ENCODE results near the gene CCDC157. TPM values are rescaled to one million over a fixed set of nuclear protein-coding genes. Genes with fewer than 3 reads are reported as not detected.

The CCDC157 gene
- total RNA-seq, 1 experiment from 2014 or later, result 1.1 TPM

DNA sequence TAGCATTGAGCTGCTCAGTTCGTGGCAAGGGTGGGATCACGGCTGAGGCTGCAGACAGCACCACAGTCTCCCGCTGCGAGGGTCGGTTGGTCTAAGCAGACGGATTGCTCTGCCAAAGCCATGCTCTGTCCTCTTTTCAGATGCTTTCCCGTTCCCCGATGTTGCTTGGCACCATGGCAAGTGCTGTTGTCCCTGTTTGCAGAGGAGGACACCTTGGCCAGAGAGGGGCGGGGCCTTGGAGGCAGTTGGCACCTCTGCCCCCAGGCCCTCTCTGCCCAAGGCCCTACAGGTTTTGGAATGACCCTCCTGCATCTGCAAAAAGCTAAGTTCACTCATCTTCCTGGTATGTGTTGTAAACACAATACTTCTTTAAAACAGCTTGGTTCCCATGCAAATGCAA is 11.6 kb downstream of the CCDC157 start:
- BruUV-seq (replicated peaks), result no TSS peak

DNA sequence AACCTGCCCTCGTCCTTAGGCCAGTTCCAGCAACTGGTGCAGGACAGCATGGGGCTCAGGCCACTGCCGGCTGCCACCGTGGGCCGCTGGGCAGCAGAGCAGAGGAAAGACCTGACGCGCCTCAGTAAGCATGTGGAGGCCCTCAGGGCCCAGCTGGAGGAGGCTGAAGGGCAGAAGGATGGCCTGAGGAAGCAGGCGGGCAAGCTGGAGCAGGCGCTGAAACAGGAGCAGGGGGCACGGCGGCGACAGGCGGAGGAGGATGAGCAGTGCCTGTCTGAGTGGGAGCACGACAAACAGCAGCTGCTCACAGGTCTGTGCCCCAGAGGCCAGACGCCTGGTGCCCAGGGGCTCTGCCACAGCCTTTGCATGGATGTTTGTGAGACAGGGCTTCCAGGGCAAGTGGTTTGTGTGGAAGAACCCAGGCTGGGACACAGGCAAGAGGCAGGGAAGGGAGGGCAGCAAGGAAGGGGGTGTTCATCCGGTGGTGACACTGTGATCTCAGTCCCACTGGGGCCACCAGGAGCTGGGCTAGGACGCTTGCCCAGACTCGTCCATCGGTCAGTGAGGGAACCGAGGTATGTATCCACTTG is 13.9 kb downstream of the CCDC157 start:
- CTCF ChIA-PET, result no interaction called here
- BruUV-seq (replicated peaks), result no TSS peak
- peaks cover 11% of the 10 kb centered on the region for H3K36me3 Mint-ChIP-seq (ENCODE audit: insufficient read depth, unreplicated experiment)
- H3K27ac Mint-ChIP-seq (ENCODE audit: low read depth, unreplicated experiment), result no peak overlapping the region
- no peaks in the 10 kb centered on the region for H3K4me1 Mint-ChIP-seq (ENCODE audit: insufficient read depth, unreplicated experiment)
- DNase-seq (ENCODE audit: unreplicated experiment), result no peak
- POLR2A ChIA-PET, result interaction anchor here (0.6 kb wide), 1 partner anchor 633 kb away, joined by 3 read pairs; no protein-coding TSS in a partner anchor
- intact Hi-C loops (cut with micrococcal nuclease), result no loop called here
- H3K9me3 Mint-ChIP-seq (ENCODE audit: unreplicated experiment), result no peaks in the 10 kb centered on the region
- TF ChIP-seq, protein P1, sequence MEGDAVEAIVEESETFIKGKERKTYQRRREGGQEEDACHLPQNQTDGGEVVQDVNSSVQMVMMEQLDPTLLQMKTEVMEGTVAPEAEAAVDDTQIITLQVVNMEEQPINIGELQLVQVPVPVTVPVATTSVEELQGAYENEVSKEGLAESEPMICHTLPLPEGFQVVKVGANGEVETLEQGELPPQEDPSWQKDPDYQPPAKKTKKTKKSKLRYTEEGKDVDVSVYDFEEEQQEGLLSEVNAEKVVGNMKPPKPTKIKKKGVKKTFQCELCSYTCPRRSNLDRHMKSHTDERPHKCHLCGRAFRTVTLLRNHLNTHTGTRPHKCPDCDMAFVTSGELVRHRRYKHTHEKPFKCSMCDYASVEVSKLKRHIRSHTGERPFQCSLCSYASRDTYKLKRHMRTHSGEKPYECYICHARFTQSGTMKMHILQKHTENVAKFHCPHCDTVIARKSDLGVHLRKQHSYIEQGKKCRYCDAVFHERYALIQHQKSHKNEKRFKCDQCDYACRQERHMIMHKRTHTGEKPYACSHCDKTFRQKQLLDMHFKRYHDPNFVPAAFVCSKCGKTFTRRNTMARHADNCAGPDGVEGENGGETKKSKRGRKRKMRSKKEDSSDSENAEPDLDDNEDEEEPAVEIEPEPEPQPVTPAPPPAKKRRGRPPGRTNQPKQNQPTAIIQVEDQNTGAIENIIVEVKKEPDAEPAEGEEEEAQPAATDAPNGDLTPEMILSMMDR (IDR thresholded peaks at IDR 0.05; ENCODE audit: unreplicated experiment), result no peak
- no peak overlapping the region for H3K4me3 Mint-ChIP-seq (ENCODE audit: unreplicated experiment)
- no peaks in the 10 kb centered on the region for H3K27me3 Mint-ChIP-seq (ENCODE audit: insufficient read depth, unreplicated experiment)

More for the DNA sequence above, 11.6 kb downstream of the CCDC157 start:
- intact Hi-C loops (cut with micrococcal nuclease), result no loop called here
- no peak for DNase-seq (ENCODE audit: unreplicated experiment)
- TF ChIP-seq, protein P1 (IDR thresholded peaks at IDR 0.05; ENCODE audit: unreplicated experiment), result no peak
- ChIA-PET POLR2A (interaction anchor here (0.8 to 1.6 kb wide), 4 partner anchors 21 to 163 kb away, joined by 3 to 4 read pairs (median 4); partner anchors contain the start of gene CASTOR1), CTCF (interaction anchor here (0.6 to 1.4 kb wide), 3 partner anchors 20 to 249 kb away, joined by 3 to 5 read pairs (median 3); no protein-coding TSS in a partner anchor)
- Mint-ChIP-seq H3K9me3 (ENCODE audit: unreplicated experiment) (no peaks in the 10 kb centered on the region), H3K27me3 (ENCODE audit: insufficient read depth, unreplicated experiment) (no peaks in the 10 kb centered on the region), H3K4me3 (ENCODE audit: unreplicated experiment) (no peak overlapping the region), H3K4me1 (ENCODE audit: insufficient read depth, unreplicated experiment) (no peaks in the 10 kb centered on the region), H3K27ac (ENCODE audit: low read depth, unreplicated experiment) (no peak overlapping the region), H3K36me3 (ENCODE audit: insufficient read depth, unreplicated experiment) (peaks cover 6% of the 10 kb centered on the region)

DNA sequence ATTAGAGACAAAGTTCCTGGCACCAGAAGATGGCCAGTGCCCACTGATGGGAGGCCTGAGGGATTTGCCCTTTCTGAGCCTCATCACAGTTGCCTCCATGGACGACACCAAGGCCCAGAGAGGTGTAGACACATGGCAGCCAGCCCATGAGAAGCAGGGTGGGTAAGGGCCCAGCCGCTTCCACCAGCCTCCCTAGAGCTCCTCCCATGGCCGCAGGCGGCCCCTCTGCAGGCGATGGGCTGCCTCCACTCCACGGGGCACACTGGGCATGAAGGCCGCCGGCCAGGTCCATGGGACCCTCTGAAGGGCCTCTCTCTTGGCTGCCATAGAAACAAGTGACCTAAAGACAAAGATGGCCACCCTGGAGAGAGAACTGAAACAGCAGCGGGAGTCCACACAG is 14.5 kb downstream of the CCDC157 start:
- no peak for DNase-seq (ENCODE audit: unreplicated experiment)
- POLR2A ChIA-PET, result no interaction called here
- peaks cover 11% of the 10 kb centered on the region for H3K36me3 Mint-ChIP-seq (ENCODE audit: insufficient read depth, unreplicated experiment)
- no peak overlapping the region for H3K27ac Mint-ChIP-seq (ENCODE audit: low read depth, unreplicated experiment)
- H3K9me3 Mint-ChIP-seq (ENCODE audit: unreplicated experiment), result no peaks in the 10 kb centered on the region
- BruUV-seq (replicated peaks), result no TSS peak
- CTCF ChIA-PET, result no interaction called here
- TF ChIP-seq, protein P1 (IDR thresholded peaks at IDR 0.05; ENCODE audit: unreplicated experiment), result no peak
- H3K4me3 Mint-ChIP-seq (ENCODE audit: unreplicated experiment), result no peak overlapping the region
- H3K4me1 Mint-ChIP-seq (ENCODE audit: insufficient read depth, unreplicated experiment), result no peaks in the 10 kb centered on the region
- intact Hi-C loops (cut with micrococcal nuclease), result no loop called here
- H3K27me3 Mint-ChIP-seq (ENCODE audit: insufficient read depth, unreplicated experiment), result no peaks in the 10 kb centered on the region

DNA sequence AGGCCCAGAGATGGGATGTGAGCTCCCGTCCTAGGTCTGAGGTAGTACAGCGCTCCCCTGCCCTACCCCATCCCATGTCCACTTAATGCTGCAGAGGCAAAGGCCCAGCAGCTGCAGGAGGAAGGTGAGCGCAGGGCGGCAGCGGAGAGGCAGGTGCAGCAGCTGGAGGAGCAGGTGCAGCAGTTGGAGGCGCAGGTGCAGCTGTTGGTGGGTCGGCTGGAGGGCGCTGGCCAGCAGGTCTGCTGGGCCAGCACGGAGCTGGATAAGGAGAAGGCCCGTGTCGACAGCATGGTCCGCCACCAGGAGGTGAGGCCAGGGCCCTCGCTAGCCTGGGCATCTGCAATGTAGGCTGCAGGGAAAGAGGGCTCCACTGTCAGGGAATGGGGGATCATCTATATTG is 15.2 kb downstream of the CCDC157 start:
- Mint-ChIP-seq H3K27me3 (ENCODE audit: insufficient read depth, unreplicated experiment) (no peaks in the 10 kb centered on the region), H3K27ac (ENCODE audit: low read depth, unreplicated experiment) (no peak overlapping the region), H3K9me3 (ENCODE audit: unreplicated experiment) (no peaks in the 10 kb centered on the region), H3K4me1 (ENCODE audit: insufficient read depth, unreplicated experiment) (no peaks in the 10 kb centered on the region), H3K4me3 (ENCODE audit: unreplicated experiment) (no peak overlapping the region), H3K36me3 (ENCODE audit: insufficient read depth, unreplicated experiment) (peaks cover 11% of the 10 kb centered on the region)
- CTCF ChIA-PET, result interaction anchor here (0.6 kb wide), 1 partner anchor 560 kb away, joined by 3 read pairs; no protein-coding TSS in a partner anchor
- POLR2A ChIA-PET, result no interaction called here
- BruUV-seq (replicated peaks), result no TSS peak
- TF ChIP-seq, protein P1 (IDR thresholded peaks at IDR 0.05; ENCODE audit: unreplicated experiment), result no peak
- intact Hi-C loops (cut with micrococcal nuclease), result no loop called here
- no peak for DNase-seq (ENCODE audit: unreplicated experiment)
